CD14-positive monocyte (primary cell): Measurements from ENCODE around the gene EYS. TPM values are rescaled to one million over a fixed set of nuclear protein-coding genes. Genes with fewer than 3 reads are reported as not detected.
"Not testable (repeated sequence)": the region's sequence is repeated elsewhere in the genome, so short reads cannot be mapped to it uniquely, and the experiment has no call there.

ENCODE experiments used
- DNase-seq, 3 donors: peaks; one replicate each; pipeline ENCODE4 v3.0.0-alpha.2; 2011 to 2022
- H2AFZ ChIP-seq: 2 replicates; pipeline ENCODE4 v1.6.0; 2012; ENCODE audit warnings: mild to moderate bottlenecking, low read depth, low read length, inconsistent platforms; ENCODE audit not compliant: insufficient read depth, poor library complexity, severe bottlenecking
- H3K27ac ChIP-seq, 2 donors: 1 replicate in 1 of 2; 2 replicates in 1 of 2; pipeline ENCODE4 v1.5.1; 2012 to 2013; ENCODE audit warnings: low read length in 2 of 2, control low read depth in 1 of 2, inconsistent platforms in 1 of 2, low read depth in 1 of 2, mild to moderate bottlenecking in 1 of 2
- H3K27me3 ChIP-seq, 2 donors: one replicate each; pipeline versions ENCODE4 v1.6.0 to v1.6.1; 2011 to 2013; ENCODE audit warnings: low read length in 2 of 2; ENCODE audit not compliant: control insufficient read depth in 2 of 2, insufficient read depth in 2 of 2
- H3K36me3 ChIP-seq, 2 donors: replicated peaks in 1 of 2; 1 replicate in 1 of 2; 2 replicates in 1 of 2; pipeline versions ENCODE4 v1.5.1 to v1.6.1; 2012 to 2013; ENCODE audit warnings: low read length in 2 of 2, control low read depth in 1 of 2, inconsistent platforms in 1 of 2, mild to moderate bottlenecking in 1 of 2; ENCODE audit not compliant: insufficient read depth in 2 of 2, control insufficient read depth in 1 of 2
- H3K4me1 ChIP-seq, 2 donors: 1 replicate in 1 of 2; 2 replicates in 1 of 2; pipeline versions ENCODE4 v1.5.1 to v1.6.1; 2012 to 2013; ENCODE audit warnings: low read length in 2 of 2, control low read depth in 1 of 2, inconsistent platforms in 1 of 2, mild to moderate bottlenecking in 1 of 2, moderate library complexity in 1 of 2; ENCODE audit not compliant: insufficient read depth in 2 of 2, control insufficient read depth in 1 of 2
- H3K4me2 ChIP-seq: replicated peaks from 2 replicates; pipeline ENCODE3; 2012; ENCODE audit warnings: low read length, moderate library complexity, mild to moderate bottlenecking; ENCODE audit not compliant: poor library complexity, severe bottlenecking; ENCODE audit errors: extremely low read depth
- H3K4me3 ChIP-seq, 3 experiments: fragments of 200-600 bp in 1 of 3; sonication (generic) in 1 of 3; replicated peaks in 1 of 3; 1 replicate in 2 of 3; 2 replicates in 1 of 3; pipeline ENCODE4 v1.5.1; 2011 to 2013; ENCODE audit warnings: low read length in 3 of 3, mild to moderate bottlenecking in 3 of 3, control low read depth in 2 of 3, low read depth in 2 of 3, inconsistent platforms in 1 of 3, moderate library complexity in 1 of 3
- H3K79me2 ChIP-seq: 2 replicates; pipeline ENCODE4 v1.6.0; 2012; ENCODE audit warnings: mild to moderate bottlenecking, control low read depth, inconsistent platforms, low read length, moderate library complexity; ENCODE audit not compliant: insufficient read depth
- H3K9ac ChIP-seq: 2 replicates; pipeline ENCODE4 v1.6.0; 2017; ENCODE audit warnings: low read length, mild to moderate bottlenecking; ENCODE audit not compliant: insufficient read depth, poor library complexity, severe bottlenecking
- H3K9me3 ChIP-seq, 2 donors: replicated peaks in 1 of 2; 1 replicate in 1 of 2; 2 replicates in 1 of 2; pipeline versions ENCODE4 v1.5.1 to v1.6.1; 2012 to 2013; ENCODE audit warnings: low read length in 2 of 2, control low read depth in 1 of 2; ENCODE audit not compliant: control insufficient read depth in 1 of 2, insufficient read depth in 1 of 2
- H4K20me1 ChIP-seq: 2 replicates; pipeline ENCODE4 v1.6.0; 2012; ENCODE audit warnings: mild to moderate bottlenecking, low read length, control low read depth, moderate library complexity; ENCODE audit not compliant: insufficient read depth
- H3K27ac Mint-ChIP-seq, 7 donors: one replicate each; pipeline ENCODE4 v1.8.0; 2020; ENCODE audit warnings: mild to moderate bottlenecking in 7 of 7, mixed read lengths in 7 of 7, moderate library complexity in 6 of 7, inconsistent platforms in 2 of 7
- H3K27me3 Mint-ChIP-seq, 3 donors: one replicate each; pipeline ENCODE4 v1.8.0; 2021 to 2022; ENCODE audit warnings: low read depth in 3 of 3, mild to moderate bottlenecking in 3 of 3, mixed read lengths in 3 of 3, moderate library complexity in 3 of 3, inconsistent platforms in 1 of 3
- H3K36me3 Mint-ChIP-seq, 2 donors: one replicate each; pipeline ENCODE4 v1.8.0; 2020; ENCODE audit warnings: mixed read lengths in 2 of 2, inconsistent platforms in 1 of 2, mild to moderate bottlenecking in 1 of 2
- H3K4me1 Mint-ChIP-seq: one replicate; pipeline ENCODE4 v1.8.0; 2020; ENCODE audit warnings: mild to moderate bottlenecking, mixed read lengths
- H3K4me3 Mint-ChIP-seq, 2 donors: one replicate each; pipeline ENCODE4 v1.8.0; 2020; ENCODE audit warnings: mild to moderate bottlenecking in 2 of 2, mixed read lengths in 2 of 2, moderate library complexity in 1 of 2
- H3K9me3 Mint-ChIP-seq, 7 donors: one replicate each; pipeline ENCODE4 v1.8.0; 2020 to 2022; ENCODE audit warnings: mixed read lengths in 7 of 7, mild to moderate bottlenecking in 6 of 7, moderate library complexity in 6 of 7, inconsistent platforms in 2 of 7
- CTCF ChIP-seq: fragments of 200-600 bp; IDR thresholded peaks from one replicate; pipeline ENCODE4 v1.8.0; 2022; ENCODE audit warnings: antibody characterized with exemption, mild to moderate bottlenecking
- WGBS: methylation state at CpG from one replicate; pipeline ENCODE4 v1.1.5; 2013; ENCODE audit warnings: missing lambda C conversion rate; ENCODE audit not compliant: insufficient coverage; 5-methylcytosine and 5-hydroxymethylcytosine counted together
- intact Hi-C, 2 donors: fragments of 100-400 bp; cut with micrococcal nuclease; formaldehyde crosslinking; loops; one replicate each; pipeline versions ENCODE4 v1.15.0 to v1.15.1; 2023
- polyA plus RNA-seq, 3 donors: library from polyadenylated mRNA; depleted of rRNA in 1 of 3; unstranded in 2 of 3; stranded (reverse) in 1 of 3; fragments of 300-500 nt in 2 of 3; fragments of >200 nt in 1 of 3; fragmentation: Illumina TruSeq in 2 of 3; gene quantifications; 1 replicate in 2 of 3; 2 replicates in 1 of 3; pipeline ENCODE4 v1.2.3, GENCODE V29; 2012 to 2021

The EYS gene
- polyA plus RNA-seq, 3 donors, result 0.01 to 0.03 TPM; not detected in 1

- intact Hi-C loops, result no loop called here
- Histone ChIP-seq H3K9me3 (peaks cover 0 to 7% of the 10 kb centered on the region in 2 donors), H3K9ac (no peak overlapping the region), H3K4me1 (no peaks in the 10 kb centered on the region), H3K4me3 (no peak overlapping the region), H3K36me3 (no peaks in the 10 kb centered on the region), H3K27ac (no peak overlapping the region), H3K4me2 (no peak overlapping the region), H2AFZ (no peak overlapping the region), H3K79me2 (no peaks in the 10 kb centered on the region), H3K27me3 (no peaks in the 10 kb centered on the region), H4K20me1 (no peaks in the 10 kb centered on the region)
- TF ChIP-seq CTCF, result no peak
- Mint-ChIP-seq H3K9me3 (peaks cover 9 to 34% (median 25%) of the 10 kb centered on the region in 7 donors), H3K36me3 (no peaks in the 10 kb centered on the region), H3K27ac (no peak overlapping the region), H3K27me3 (peaks cover 0 to 2% (median 0%) of the 10 kb centered on the region in 3 donors), H3K4me1 (no peaks in the 10 kb centered on the region), H3K4me3 (no peak overlapping the region)
- DNase-seq, result no peak
- WGBS, result no CpG with 5 or more reads among the region's 1 CpG
Observed at GRCh38 chr6:63757826-63758225, 1949.2 kb downstream of the EYS start.

- DNase-seq, H3K9ac ChIP-seq, H3K9me3 ChIP-seq, H3K36me3 ChIP-seq, H3K4me2 ChIP-seq, H3K4me3 ChIP-seq, H3K27me3 ChIP-seq, H2AFZ ChIP-seq, H3K4me3 Mint-ChIP-seq, H3K4me1 Mint-ChIP-seq, H3K36me3 Mint-ChIP-seq, H4K20me1 ChIP-seq, H3K79me2 ChIP-seq, H3K27ac Mint-ChIP-seq, H3K4me1 ChIP-seq, H3K27ac ChIP-seq, H3K27me3 Mint-ChIP-seq, intact Hi-C loops: not testable (repeated sequence)
- H3K9me3 Mint-ChIP-seq, result peaks cover 9 to 34% (median 26%) of the 10 kb centered on the region in 7 donors
Observed at GRCh38 chr6:63757275-63757674, 1949.8 kb downstream of the EYS start.
